ENCODE measurements around the gene SYT8.

Gene SYT8

GRCh38 chr11:1820463-1821325 lies 14.1 kb upstream of the SYT8 start:
- DNase-seq, result no peak

DNA sequence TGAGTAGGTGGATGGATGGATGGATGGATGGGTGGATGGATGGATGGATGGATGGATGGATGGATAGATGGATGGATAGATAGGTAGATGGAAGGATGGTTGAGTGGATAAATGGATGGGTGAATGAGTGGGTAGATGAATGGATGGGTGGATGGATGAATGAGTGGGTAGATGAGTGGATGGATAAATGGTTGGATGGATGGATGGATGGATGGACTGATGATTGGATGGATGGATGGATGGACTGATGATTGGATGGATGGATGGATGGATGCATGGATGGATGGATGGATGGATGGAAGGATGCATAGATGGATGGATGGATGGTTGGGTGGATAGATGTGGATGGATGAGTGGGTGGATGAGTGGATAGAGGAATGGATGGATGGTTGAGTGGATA lies 13.2 kb upstream of the SYT8 start:
- no peak for DNase-seq

DNA sequence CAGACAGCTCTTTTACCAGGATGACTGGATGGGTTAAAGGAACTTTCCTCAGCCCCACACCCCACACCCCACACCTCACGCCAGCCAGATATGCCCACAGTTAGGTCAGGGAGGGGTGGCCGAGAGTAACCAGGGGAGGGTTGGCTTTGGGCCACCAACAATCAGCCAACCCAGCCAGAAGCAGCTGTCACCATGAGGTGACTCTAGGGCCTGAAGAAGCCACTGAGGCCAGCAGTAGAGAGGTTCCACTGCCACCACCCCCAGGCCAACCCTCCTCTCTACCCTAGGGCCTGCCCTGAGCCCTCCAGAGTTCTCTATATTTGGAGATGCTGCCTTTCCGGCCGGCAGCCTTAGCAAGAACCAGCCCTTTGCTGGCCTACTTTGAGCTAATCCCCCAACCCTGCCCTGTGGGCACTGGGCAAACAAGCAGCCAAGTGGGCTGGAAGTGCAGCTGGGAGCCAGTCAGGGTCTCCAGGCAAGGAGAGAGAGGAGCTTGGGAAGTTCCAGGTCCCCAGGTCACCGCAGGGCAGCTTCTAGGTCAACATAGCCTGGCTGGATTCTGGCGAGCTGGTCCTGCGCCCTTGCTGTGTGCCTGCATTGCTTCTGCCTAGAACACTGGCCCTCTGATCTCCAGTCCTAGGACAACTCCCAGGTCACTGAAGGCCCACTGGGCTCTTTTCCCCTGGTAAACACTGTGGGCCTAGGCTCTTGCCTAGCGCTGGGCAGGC lies 12.0 kb upstream of the SYT8 start:
- DNase-seq, result no peak

DNA sequence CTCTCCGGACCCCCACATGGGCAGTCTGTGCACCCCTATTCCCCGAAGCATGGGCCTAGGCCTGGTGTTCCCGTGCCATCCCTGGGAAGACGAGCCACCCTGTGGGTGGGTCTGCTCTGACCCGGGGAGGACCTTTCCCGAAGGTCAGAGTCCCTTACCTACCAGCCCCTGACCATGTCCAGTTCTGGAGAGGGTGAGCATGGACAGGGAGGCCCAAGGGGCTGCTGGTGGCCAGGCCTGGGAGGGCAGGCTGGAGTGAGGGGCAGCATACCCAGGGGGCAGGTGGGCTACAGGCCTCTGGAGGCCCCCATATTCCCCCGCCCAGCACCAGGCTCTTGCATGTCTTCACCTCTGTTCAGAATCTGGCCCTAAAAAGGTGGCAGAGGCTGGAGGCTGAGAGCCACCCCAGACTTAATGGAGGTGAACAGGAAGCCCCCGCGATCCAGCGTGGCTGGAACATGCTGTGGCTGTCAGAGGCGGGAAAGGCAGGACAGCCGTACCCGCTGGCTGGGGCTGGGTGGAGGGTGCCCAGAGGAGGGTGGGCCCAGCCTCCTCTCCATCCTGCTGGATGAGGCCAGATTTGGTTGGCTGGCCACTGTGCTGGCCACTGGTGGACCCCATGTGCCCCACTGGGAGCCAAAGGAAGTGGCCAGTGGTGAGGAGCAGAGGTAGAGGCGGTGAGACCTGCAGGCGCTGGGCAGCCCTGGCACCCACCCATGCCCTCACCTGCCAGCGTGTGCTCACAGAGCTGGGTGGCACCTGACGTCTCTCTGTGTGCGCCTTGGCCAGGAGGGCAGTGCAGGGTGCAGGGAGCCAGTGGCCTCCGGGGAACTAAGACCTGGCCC lies 11.2 kb upstream of the SYT8 start:
- DNase-seq, result no peak

GRCh38 chr11:1824221-1825038 lies 10.4 kb upstream of the SYT8 start:
- DNase-seq, result no peak

DNA sequence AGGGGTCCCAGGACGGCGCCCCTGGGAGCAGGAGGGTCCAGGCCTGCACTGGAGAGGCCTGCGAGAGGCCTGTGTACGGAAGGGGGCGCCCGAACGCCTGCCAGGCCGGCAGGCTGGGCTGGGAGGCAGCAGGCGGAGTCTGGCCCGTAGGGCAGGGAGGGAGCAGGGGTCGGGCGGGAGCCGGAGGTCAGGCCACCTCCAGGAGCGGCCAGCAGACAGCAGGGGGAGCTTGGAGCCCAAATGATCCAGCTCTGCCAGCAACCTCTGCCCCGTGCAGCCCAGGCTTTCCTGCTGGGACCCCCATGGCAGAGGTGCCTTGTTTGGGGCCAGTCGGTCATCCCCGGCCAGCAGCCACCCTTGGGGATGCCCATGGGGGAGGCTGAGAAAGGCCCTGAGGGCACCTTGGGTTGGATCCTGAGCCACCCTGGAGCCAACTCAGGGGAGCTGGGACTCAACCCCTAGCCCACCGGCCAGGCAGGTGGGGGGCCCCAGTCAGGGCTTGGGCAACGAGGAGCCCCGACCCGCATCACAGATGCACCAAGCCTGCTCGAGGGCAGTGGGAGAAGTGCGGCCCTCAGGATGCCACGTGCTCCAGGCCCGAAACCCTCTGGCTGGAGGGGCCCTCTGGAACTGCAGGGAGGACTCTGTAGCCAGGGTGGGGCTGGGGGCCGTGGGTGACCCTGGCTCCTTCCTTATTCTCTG lies 9.6 kb upstream of the SYT8 start:
- DNase-seq, result no peak

DNA sequence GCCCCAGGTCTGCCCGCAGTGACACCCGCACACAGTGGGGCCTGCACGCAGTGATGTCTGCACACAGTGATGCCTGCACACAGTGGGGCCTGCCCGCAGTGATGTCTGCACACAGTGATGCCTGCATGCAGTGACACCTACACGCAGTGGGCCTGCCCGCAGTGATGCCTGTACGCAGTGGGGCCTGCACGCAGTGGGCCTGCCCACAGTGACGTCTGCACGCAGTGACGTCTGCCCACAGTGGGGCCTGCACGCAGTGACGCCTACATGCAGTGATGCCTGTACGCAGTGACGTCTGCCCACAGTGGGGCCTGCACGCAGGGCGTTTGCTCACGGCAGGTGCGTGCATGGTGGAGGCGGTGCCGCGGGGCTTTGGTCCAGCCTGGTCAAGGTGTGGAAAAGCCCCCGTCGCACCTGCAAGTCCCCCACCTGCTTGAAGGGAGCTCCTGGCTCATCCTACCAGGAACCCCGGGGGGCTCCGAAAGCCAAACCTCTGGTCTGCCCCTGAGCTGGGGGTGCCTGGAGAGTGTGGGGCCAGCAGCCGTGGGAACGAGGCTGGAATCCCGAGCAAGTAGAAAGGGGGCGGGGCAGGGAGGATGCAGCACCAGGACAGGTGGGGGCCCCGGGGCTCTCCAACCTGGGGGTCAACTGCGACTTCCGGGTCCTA lies 8.9 kb upstream of the SYT8 start:
- DNase-seq, result no peak

GRCh38 chr11:1826552-1827094 lies 8.2 kb upstream of the SYT8 start:
- no peak for DNase-seq

DNA sequence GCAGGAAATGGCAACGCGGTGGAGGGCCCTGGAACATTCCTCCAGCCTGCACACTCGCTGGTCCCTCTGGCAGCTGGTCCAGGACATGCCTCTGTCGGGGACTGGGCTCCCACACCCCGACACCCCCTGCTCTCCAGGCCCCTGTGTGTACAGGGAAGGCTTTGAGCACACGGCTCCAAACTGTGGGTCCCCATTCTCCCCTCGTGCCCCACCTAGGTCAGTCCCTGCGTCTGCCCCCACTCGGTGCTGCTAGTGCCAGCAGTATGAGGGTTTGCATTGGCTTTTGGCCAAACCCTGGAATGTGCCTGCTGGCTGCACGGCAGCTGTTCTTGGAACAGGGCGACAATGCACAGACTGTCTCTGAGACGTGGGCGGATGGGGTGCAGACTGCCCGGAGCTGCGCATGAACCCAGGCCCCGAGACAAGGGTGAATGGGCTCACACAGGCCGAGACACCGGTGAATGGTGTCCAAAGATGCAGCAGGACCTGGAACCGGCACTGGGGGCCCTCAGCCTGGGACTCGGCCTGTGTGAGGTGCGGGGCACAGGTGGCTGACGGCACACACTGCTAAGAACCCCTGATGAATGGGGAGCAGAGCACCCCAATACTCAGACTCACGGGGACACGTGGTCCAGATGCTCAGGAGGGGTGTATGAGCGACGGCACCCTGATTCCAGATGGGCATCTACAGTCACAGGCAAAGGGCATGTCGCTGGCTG lies 7.5 kb upstream of the SYT8 start:
- DNase-seq, result no peak

DNA sequence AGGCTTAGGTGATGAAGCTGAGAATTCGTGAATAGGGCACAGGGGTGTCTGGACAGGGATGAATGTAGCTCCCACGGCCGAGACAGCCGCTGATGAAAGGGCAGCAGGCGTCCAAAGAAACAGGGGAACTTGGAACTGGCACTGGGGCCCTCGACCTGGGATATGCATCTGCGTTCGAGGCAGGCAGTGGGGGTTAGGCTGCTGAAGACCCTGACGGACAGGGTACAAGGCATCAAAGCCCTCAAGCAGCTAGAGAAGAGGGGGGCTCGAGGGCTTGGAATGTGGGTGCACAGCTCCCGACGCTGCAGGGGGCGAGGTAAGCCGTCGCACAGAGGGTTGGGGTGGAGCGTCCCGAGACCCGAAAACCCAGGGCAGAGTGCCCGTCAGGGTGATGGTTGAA lies 6.9 kb upstream of the SYT8 start:
- no peak for DNase-seq

DNA sequence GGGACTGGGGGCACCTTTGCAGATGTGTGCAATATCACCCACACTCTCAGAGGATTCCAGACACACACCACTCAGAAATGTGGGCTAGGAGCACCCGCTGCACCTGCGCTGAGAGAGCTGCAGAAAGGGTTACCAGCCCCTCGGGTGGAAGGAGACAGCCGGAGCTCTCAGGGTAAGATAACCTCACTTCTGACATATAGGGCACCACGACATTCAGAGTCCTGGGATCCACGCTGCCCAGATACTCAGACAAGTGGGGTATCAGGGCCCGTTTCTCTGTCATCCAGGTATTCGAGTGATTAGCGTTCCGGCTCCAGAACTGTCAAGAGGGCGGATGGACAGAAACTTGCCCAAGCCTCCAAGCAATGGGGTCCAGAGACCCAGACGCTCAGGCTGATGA lies 6.2 kb upstream of the SYT8 start:
- DNase-seq, result no peak

- DNase-seq, result no peak
Measured at GRCh38 chr11:1829039-1829820, 5.6 kb upstream of the SYT8 start.

GRCh38 chr11:1830004-1830321 lies 4.8 kb upstream of the SYT8 start:
- DNase-seq, result no peak

DNA sequence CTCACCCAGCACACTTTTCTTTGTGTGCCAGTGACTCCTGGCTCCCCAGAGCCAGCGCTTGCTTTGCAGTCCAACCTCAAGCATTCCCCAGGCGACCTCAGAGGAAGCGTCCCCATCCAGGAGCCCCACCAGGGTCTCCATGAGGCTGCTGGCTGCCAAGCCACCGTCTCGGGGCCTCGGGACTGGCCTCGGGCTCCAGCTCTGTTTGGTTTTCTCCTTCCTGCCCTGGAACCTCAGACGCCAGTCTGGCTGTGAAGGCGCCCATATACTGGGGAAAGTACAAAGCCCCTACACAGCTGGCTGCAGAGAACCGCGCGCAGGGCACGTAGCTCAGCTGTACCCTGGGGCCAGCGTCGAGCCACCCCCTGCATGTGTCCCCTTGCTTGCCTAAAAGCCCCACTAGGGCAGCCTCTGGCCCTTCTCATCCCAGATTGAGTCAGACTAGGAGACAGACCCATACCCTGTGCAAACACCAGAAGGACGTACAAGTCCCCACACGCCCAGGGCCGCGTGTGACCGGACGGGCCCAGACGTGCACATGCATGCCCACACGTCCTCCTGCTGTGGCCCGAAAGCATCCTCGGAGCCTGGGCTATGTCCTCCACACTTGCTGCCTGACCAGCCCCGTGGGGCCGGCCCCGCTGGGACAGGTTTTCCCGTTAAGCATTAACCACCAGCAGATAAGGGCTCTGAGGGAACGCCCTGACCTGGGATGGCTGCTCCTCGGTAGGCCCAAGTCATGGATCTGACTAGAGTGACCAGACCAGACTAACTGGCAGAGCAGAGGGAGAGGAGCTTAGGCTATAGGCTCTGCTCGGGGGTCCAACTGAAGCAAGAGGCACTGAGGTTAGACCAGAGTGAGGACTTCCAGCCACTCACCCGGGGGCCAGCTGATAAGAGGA lies 4.2 kb upstream of the SYT8 start:
- DNase-seq, result no peak

DNA sequence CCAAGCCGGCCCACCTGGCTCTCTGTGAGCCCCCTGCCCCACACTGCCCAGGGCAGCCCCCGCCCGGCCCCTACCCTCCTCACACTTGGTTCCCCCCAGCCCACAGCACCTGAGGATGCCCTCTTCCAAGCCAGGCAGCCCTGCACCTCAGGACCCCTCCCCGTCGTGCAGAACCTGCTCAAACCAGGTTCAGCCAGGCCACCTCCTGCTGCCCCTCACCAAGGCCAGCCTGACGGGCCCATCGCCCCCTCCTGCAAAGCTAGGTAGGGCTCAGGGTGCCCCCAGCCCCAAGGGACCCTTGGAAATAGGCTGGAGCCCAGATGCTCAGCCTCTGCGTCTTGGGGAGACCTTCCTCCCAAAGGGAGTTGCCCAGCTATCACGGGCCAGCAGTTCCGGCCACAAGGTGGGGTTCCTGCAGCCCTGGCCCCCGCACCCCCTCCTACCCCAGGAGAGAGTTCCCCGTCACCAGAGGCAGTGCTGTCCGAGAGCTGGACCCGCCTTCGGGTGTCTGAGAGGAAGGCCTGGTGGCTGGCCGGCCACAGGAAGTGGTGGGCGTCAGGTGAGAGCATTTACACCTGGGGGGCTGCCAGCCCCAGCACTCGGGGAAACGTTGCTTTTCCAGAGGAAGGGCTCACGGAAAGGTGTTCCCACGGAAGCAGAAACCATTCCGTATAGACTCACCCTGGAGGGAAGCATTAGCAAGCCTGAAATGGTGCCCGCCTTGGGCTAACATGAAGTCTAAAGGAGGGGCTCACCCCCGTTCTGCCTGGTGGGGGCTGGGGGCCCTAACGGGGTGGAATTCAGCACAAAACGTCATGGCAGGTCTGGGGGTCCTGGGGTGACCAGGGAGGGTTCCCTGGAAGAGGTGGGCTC lies 3.2 kb upstream of the SYT8 start:
- DNase-seq, result no peak

- peak; percentile 69 for DNase-seq
Measured at GRCh38 chr11:1832211-1832919, 2.4 kb upstream of the SYT8 start.

DNA sequence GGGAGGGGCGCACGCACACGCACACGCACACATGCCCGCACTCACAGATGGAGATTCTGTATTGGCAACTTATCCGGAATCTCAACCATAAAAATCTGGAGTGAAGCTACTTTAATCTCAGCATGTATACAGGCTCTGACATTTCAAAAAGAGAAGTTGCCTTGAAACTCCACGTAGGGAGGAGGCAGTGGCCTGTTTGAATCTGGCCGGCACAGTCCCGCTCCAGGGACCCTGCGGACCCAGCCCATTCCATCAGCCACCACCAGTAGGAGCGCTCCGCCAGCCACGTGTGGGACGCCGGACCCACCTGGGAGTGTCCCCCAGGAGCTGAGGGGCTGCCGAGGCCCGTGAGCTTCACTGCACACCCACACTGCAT lies 1.9 kb upstream of the SYT8 start:
- DNase-seq, result no peak

Data from activated CD4-positive, alpha-beta T cell treated with anti-CD3 and anti-CD28 coated beads, Interleukin-2, amount 50 U/mL, for 1 hour (primary cell).